Activated CD4-positive, alpha-beta T cell treated with anti-CD3 and anti-CD28 coated beads for 48 hours (primary cell): Measurements from ENCODE around the gene GINS3.
"Not testable (repeated sequence)": the region's sequence is repeated elsewhere in the genome, so short reads cannot be mapped to it uniquely, and the experiment has no call there.

Experiments
- DNase-seq: peaks from one replicate; pipeline ENCODE4 v3.0.0-alpha.2; 2020

Gene GINS3

GRCh38 chr16:58393138-58393504 lies 850 bp downstream of the GINS3 start:
- DNase-seq = no peak

GRCh38 chr16:58396897-58397296 lies 4.6 kb downstream of the GINS3 start:
- DNase-seq = not testable (repeated sequence)

DNA sequence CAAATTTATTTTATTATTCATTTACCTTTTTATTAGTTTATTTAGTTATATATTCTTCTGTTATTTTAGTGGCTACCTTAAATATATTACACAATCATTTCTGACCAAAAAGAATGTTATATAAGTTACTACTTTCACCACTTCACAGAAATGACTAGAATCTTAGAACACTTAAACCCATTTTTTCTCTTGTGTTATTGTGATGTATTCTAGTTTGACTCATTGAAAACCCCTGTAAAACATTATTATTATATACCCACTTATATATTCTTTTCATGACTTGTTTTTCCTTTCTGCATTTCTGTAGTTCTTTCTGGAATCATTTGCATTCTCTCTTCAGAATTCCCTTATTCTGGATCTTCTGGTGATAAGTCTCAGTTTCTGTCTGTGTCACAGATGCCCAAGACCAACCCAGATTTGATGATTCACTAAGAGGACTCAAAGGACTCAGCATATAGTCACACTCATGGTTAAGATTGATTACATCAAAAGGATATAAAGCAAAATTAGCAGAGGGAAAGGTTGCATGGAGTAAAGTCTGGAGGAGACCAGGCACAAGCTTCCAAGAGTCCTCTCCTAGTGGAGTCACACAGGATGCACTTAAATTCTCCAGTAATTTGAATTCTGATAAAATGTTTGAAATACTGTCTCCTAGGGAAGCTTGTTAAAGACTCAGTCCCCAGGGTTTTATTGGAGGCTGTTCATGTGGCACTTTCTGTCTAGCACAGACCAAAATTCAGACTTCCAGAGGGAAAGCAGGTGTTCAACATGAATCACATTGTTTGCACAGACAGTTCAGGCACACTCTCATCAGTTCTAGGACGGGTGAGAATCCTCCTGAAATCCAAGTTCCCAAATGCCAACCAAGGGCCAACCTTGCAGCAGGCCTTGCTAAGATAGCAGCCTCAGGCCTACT lies 7.7 kb downstream of the GINS3 start:
- no peak for DNase-seq

GRCh38 chr16:58401305-58401704 lies 9.0 kb downstream of the GINS3 start:
- not testable (repeated sequence) for DNase-seq

DNA sequence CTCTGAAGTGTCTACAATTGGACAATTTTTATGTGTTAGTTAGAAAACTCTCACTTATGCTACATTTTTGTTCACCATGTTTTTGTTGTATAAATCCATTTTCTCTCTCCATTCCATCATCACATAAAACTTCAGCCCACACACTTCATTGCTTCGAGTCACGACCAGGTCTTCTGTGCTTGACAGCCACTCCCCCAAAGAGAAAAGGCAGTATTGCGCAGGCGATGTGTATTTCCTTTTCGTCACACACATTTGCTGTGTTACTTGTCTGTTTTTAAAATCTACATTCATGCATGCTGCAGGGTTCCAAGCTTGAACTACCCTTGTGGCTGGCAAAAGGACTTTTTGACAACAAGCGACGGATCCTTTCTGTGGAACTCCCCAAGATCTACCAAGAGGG lies 10.5 kb downstream of the GINS3 start:
- DNase-seq = no peak

- DNase-seq = no peak
Observed at GRCh38 chr16:58409316-58409973, 17.2 kb downstream of the GINS3 start.

- DNase-seq = no peak
Observed at GRCh38 chr16:58411336-58411735, 19.1 kb downstream of the GINS3 start.

- no peak for DNase-seq
Observed at GRCh38 chr16:58411736-58412614, 19.7 kb downstream of the GINS3 start.

GRCh38 chr16:58412615-58412970 lies 20.3 kb downstream of the GINS3 start:
- not testable (repeated sequence) for DNase-seq

DNA sequence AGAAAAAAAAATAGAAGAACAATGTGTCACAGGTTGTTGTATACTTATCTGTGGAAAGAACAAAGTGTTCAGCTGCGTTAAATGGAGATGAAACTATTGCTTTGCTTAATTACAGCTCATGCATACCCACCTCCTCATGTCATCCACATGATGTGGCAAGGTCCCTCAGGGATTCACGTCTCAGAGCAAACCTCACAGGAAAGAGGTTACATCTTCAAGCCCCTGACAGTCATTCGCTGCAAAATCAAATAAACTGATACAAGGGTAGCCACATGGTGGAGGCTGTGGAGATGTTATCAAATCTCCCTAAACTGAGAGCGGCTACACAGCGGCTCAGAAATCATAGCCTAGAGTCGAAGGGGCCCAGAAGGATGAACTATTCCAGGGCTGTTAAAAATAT lies 21.1 kb downstream of the GINS3 start:
- DNase-seq = no peak

DNA sequence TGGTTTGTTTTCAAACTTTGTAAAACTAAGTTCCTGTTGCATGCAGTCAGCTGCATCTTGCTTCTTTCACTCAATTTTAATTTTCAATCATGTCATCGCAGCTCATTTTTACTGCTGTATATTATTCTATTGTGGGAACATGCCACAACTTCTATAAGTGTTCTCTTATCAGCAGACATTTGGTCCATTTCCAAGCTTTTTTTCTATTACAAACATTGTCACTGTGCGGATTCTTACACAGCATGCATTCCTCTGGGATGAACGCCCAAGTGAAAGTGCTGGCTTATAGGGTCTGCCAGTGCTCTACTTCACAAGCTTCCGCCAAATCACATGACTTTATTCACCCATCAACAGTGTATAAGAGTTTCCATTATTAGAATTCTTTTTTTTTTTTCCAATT lies 22.7 kb downstream of the GINS3 start:
- no peak for DNase-seq

- DNase-seq = not testable (repeated sequence)
Observed at GRCh38 chr16:58415961-58416360, 23.7 kb downstream of the GINS3 start.

DNA sequence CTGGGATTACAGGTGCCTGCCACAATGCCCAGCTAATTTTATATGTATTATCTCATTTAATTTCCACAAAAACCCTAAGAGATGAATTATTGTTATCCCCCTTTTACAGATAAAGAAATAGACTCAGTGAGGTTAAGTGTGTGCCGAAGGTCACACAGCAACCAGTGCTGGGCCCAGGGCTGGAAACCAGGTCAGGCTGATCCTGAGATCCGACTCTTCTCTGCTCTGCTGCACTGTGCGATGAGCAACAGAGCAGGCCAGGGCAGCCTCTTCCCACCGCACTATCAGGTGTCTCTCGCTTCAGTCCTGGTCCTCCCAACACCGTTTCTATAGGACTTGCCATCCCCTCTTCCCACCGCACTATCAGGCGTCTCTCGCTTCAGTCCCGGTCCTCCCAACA lies 24.8 kb downstream of the GINS3 start:
- no peak for DNase-seq

DNA sequence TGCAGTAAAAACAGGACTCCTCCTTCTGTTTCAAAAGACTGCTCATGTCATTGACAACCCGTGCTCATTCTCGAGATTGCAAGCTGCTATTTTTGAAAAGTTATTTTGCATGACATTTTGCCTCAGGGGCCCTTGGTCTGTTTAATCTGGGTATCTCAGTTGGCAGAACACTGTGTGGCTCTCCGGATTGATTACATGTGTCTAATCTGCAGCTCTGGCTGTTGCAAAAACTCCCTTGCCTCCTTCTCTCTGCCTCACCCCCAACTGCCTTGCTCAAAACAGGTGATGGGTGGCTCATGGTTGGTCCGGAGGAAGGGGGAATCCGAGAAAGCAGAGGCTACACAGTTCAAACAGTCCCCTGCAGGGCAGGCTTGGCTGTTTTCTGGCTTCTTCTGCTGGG lies 25.3 kb downstream of the GINS3 start:
- no peak for DNase-seq

DNA sequence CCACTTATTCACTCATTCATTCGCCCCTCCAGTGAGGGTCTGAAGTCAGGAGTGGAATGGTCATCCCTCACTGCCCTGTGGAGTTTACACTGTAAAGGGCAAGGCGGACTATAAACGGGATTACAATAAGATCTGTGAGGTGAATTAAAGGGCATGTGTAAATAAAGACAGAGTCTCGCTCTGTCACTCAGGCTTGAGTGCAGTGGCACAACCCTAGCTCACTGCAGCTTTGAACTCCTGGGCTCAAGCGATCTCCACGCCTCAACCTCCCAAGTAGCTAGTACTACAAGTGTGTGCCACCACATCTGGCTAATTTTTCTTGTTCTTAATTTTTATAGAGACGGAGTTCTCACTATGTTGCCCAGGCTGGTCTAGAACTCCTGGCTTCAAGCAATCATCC lies 25.8 kb downstream of the GINS3 start:
- no peak for DNase-seq

GRCh38 chr16:58418601-58419000 lies 26.3 kb downstream of the GINS3 start:
- no peak for DNase-seq

DNA sequence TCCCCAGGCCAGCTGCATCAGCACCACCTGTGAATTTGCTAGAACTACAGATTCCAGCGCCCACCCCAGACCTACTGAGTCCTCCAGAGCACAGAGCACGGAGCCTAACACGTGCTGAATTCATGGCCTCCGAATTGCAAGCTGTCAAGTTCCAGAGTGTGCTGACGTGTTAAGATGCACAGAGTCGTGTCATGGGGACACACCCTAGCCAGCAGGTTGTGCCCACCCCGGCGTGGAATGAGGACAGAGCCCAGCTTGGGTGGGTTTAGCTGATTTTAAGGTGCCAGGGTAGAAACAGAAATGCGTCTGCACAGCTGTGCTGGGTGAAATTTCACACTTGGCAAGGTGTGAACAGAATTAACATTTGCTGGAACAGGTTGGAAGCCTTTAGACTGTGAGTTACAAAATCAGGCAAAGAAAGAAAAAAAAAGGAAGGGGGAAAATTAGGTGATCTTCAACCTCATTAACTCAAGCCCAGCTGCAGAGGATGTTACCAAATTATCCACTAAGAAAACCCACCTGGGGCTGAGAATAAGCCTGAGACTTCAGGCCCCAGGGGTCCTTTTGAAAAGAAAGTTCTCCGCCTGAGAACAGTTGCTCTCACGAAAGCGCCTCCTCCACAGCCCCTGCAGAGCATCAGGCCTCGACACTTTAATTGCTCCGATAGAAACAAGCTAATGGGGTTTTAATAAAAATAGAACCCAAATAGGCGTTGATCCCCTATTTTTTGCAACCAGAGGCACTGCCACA lies 27.1 kb downstream of the GINS3 start:
- no peak for DNase-seq

DNA sequence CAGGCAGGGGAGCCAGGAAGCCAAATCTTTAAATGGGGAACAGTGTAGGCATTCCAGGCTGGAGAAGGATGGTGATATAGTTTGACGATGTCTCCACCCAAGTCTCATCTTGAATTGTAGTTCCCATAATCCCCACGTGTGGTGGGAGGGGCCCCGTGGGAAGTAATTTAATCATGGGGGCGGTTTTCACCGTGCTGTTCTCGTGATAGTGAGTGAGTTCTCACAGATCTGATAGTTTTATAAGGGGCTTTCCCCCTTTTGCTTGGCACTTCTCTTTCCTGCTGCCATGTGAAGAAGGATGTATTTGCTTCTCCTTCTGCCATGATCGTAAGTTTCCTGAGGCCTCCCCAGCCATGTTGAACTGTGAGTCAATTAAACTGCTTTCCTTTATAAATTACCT lies 28.8 kb downstream of the GINS3 start:
- no peak for DNase-seq

- no peak for DNase-seq
Observed at GRCh38 chr16:58421529-58421928, 29.3 kb downstream of the GINS3 start.

DNA sequence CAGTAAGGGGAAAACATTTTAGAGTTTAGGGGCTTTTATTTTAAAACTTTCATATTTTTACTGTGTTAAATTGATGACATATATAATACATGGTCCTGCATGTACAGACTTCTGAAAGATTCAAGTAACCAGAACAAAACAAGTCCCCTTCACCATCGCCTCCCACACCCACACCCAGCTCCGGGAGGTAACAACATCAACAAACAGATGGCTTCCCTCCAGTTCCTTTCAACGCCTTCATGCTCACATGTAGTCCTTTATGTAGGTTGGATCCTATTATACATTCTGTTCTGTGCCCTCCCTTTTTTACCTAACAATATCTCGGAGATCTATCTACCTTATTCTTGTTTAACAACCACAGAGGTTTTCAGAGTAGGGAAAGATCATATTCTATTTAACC lies 30.5 kb downstream of the GINS3 start:
- DNase-seq = no peak

- DNase-seq = no peak
Observed at GRCh38 chr16:58425245-58425644, 33.0 kb downstream of the GINS3 start.

GRCh38 chr16:58425756-58426494 lies 33.7 kb downstream of the GINS3 start:
- DNase-seq = peak; percentile 17
